ENCODE results near the gene SIT1.
"Not testable (repeated sequence)": the region's sequence is repeated elsewhere in the genome, so short reads cannot be mapped to it uniquely, and the experiment has no call there.

SIT1 gene

DNA sequence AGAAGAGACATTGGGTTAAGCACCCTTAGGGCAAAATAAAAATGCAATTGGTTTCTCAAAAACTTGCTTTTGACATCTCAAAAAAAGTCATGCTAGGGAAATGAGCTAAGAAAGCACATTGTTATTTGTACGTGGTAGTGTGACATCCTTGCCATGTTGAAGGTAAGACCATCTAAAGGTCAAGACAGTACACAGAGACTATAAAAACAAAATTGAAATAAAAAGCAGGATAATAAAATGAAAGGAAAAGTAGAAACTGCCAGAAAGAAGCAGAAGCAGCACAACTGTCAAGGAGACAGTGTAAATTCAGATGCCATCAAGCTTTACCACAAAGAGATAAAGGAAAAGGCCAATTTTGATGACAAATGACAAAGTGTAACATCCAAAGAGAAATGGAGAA, 11.5 kb downstream of the SIT1 start:
- H3K27ac ChIP-seq (ENCODE audit: insufficient read depth, low read length, poor library complexity, severe bottlenecking); H3K4me3 ChIP-seq (ENCODE audit: insufficient read depth, low read depth, low read length, poor library complexity, severe bottlenecking); DNase-seq: not testable (repeated sequence)

GRCh38 chr9:35638751-35639150, 12.0 kb downstream of the SIT1 start:
- not testable (repeated sequence) for H3K36me3 ChIP-seq (ENCODE audit: control insufficient read depth, insufficient read depth, low read length); DNase-seq; H3K4me3 ChIP-seq (ENCODE audit: insufficient read depth, low read depth, low read length, poor library complexity, severe bottlenecking); H3K27me3 ChIP-seq (replicated peaks; ENCODE audit: control insufficient read depth, insufficient read depth, low read length, poor library complexity, severe bottlenecking); H3K4me1 ChIP-seq (ENCODE audit: control insufficient read depth, insufficient read depth, low read length, poor library complexity, severe bottlenecking); H3K27ac ChIP-seq (ENCODE audit: insufficient read depth, low read length, poor library complexity, severe bottlenecking); H3K9me3 ChIP-seq (ENCODE audit: control insufficient read depth, low read length)

More for the DNA sequence above, 11.5 kb downstream of the SIT1 start:
- not testable (repeated sequence) for H3K27me3 ChIP-seq (replicated peaks; ENCODE audit: control insufficient read depth, insufficient read depth, low read length, poor library complexity, severe bottlenecking); H3K4me1 ChIP-seq (ENCODE audit: control insufficient read depth, insufficient read depth, low read length, poor library complexity, severe bottlenecking); H3K9me3 ChIP-seq (ENCODE audit: control insufficient read depth, low read length); H3K36me3 ChIP-seq (ENCODE audit: control insufficient read depth, insufficient read depth, low read length)

GRCh38 chr9:35637427-35637955, 13.2 kb downstream of the SIT1 start:
- H3K4me3 ChIP-seq (ENCODE audit: insufficient read depth, low read depth, low read length, poor library complexity, severe bottlenecking); H3K27me3 ChIP-seq (replicated peaks; ENCODE audit: control insufficient read depth, insufficient read depth, low read length, poor library complexity, severe bottlenecking); H3K27ac ChIP-seq (ENCODE audit: insufficient read depth, low read length, poor library complexity, severe bottlenecking); DNase-seq; H3K36me3 ChIP-seq (ENCODE audit: control insufficient read depth, insufficient read depth, low read length); H3K9me3 ChIP-seq (ENCODE audit: control insufficient read depth, low read length); H3K4me1 ChIP-seq (ENCODE audit: control insufficient read depth, insufficient read depth, low read length, poor library complexity, severe bottlenecking): not testable (repeated sequence)

GRCh38 chr9:35636877-35637246, 13.9 kb downstream of the SIT1 start:
- H3K27me3 ChIP-seq (replicated peaks; ENCODE audit: control insufficient read depth, insufficient read depth, low read length, poor library complexity, severe bottlenecking); DNase-seq; H3K4me3 ChIP-seq (ENCODE audit: insufficient read depth, low read depth, low read length, poor library complexity, severe bottlenecking); H3K36me3 ChIP-seq (ENCODE audit: control insufficient read depth, insufficient read depth, low read length); H3K4me1 ChIP-seq (ENCODE audit: control insufficient read depth, insufficient read depth, low read length, poor library complexity, severe bottlenecking); H3K9me3 ChIP-seq (ENCODE audit: control insufficient read depth, low read length); H3K27ac ChIP-seq (ENCODE audit: insufficient read depth, low read length, poor library complexity, severe bottlenecking): not testable (repeated sequence)

DNA sequence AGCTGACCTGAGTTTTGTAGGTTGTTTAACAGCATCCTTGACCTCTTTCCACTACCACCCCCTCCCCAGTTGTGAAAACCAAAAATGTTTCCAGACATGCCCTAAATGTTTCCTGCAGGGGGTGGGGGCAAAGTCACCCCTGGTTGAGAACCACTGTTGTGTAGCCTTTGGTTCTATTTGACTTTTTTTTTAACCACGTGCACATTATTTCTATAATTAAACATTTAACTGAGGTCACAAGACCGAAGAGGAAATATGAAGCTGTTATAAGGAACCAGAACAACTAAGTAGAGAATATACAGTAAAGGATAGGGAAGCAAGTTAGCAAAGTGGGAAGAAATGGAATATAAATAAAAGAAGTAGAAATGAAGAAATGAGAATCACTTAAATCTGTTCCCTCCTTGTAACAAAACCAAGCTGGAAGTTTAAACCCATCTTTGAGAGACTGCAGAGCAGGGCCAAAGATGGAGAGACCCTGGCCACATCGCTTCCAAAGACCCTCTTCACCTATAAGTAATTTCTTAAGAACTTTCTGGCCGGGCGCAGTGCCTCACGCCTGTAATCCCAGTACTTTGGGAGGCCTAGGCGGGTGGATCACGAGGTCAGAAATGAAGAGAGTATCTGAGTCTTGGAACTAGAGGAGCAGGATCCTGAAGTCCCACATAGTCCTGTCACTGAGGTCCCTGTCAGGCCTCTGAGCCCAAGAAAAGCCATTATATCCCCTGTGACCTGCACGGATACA, 14.4 kb downstream of the SIT1 start:
- H3K4me1 ChIP-seq (ENCODE audit: control insufficient read depth, insufficient read depth, low read length, poor library complexity, severe bottlenecking), result peaks cover 9% of the 10 kb centered on the region
- no peak overlapping the region for H3K27ac ChIP-seq (ENCODE audit: insufficient read depth, low read length, poor library complexity, severe bottlenecking)
- no peak for DNase-seq
- H3K9me3 ChIP-seq (ENCODE audit: control insufficient read depth, low read length), result no peaks in the 10 kb centered on the region
- no peaks in the 10 kb centered on the region for H3K27me3 ChIP-seq (replicated peaks; ENCODE audit: control insufficient read depth, insufficient read depth, low read length, poor library complexity, severe bottlenecking)
- no peaks in the 10 kb centered on the region for H3K36me3 ChIP-seq (ENCODE audit: control insufficient read depth, insufficient read depth, low read length)
- H3K4me3 ChIP-seq (ENCODE audit: insufficient read depth, low read depth, low read length, poor library complexity, severe bottlenecking), result no peak overlapping the region

DNA sequence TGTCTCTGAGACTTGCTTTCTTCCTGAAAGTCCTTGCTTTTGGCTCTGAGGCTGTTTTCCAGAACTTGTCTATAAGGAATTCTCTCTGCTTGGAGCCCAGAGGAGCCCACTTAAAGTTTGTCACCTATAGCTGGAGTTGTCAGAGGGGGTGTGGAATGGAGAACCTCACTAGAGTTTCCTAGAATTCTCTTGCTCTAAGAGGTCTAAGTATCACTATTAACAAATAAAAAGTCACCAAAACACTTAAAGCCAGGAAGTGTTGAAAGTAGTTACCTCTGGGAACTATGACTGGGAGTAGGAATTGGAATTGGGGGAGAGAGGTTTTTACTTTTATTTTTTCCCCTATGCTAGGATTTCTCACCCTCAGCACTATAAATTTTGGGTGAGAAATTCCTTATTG, 15.0 kb downstream of the SIT1 start:
- H3K9me3 ChIP-seq (ENCODE audit: control insufficient read depth, low read length), result no peaks in the 10 kb centered on the region
- H3K4me1 ChIP-seq (ENCODE audit: control insufficient read depth, insufficient read depth, low read length, poor library complexity, severe bottlenecking), result peaks cover 9% of the 10 kb centered on the region
- DNase-seq, result no peak
- H3K36me3 ChIP-seq (ENCODE audit: control insufficient read depth, insufficient read depth, low read length), result no peaks in the 10 kb centered on the region
- H3K4me3 ChIP-seq (ENCODE audit: insufficient read depth, low read depth, low read length, poor library complexity, severe bottlenecking), result no peak overlapping the region
- H3K27me3 ChIP-seq (replicated peaks; ENCODE audit: control insufficient read depth, insufficient read depth, low read length, poor library complexity, severe bottlenecking), result no peaks in the 10 kb centered on the region
- no peak overlapping the region for H3K27ac ChIP-seq (ENCODE audit: insufficient read depth, low read length, poor library complexity, severe bottlenecking)

DNA sequence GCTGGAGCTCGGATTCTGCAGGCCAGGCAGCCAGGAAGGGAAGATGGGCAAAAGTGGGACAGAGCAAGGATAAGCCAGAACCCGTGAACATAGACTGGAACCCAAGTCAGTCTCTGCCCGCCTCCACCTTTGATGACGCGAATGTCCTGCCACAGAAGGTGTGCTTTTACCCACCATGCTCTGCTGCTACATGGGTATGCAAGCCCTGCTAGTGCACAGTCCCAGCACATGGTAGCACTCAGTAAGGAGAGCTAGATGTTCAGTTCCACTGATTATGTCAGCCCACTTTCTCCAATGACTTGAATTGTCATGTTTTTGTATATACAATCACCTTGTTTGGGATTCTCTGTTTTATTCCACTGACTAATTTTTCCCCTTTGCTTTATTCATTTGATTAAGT, 21.1 kb downstream of the SIT1 start:
- H3K4me1 ChIP-seq (ENCODE audit: control insufficient read depth, insufficient read depth, low read length, poor library complexity, severe bottlenecking), result no peaks in the 10 kb centered on the region
- no peak for DNase-seq
- no peak overlapping the region for H3K4me3 ChIP-seq (ENCODE audit: insufficient read depth, low read depth, low read length, poor library complexity, severe bottlenecking)
- H3K36me3 ChIP-seq (ENCODE audit: control insufficient read depth, insufficient read depth, low read length), result no peaks in the 10 kb centered on the region
- no peaks in the 10 kb centered on the region for H3K27me3 ChIP-seq (replicated peaks; ENCODE audit: control insufficient read depth, insufficient read depth, low read length, poor library complexity, severe bottlenecking)
- no peaks in the 10 kb centered on the region for H3K9me3 ChIP-seq (ENCODE audit: control insufficient read depth, low read length)
- no peak overlapping the region for H3K27ac ChIP-seq (ENCODE audit: insufficient read depth, low read length, poor library complexity, severe bottlenecking)

GRCh38 chr9:35628389-35628991, 22.2 kb downstream of the SIT1 start:
- DNase-seq, result no peak
- Histone ChIP-seq H3K27ac (ENCODE audit: insufficient read depth, low read length, poor library complexity, severe bottlenecking) (no peak overlapping the region), H3K36me3 (ENCODE audit: control insufficient read depth, insufficient read depth, low read length) (no peaks in the 10 kb centered on the region), H3K4me1 (ENCODE audit: control insufficient read depth, insufficient read depth, low read length, poor library complexity, severe bottlenecking) (no peaks in the 10 kb centered on the region), H3K9me3 (ENCODE audit: control insufficient read depth, low read length) (no peaks in the 10 kb centered on the region), H3K4me3 (ENCODE audit: insufficient read depth, low read depth, low read length, poor library complexity, severe bottlenecking) (no peak overlapping the region), H3K27me3 (replicated peaks; ENCODE audit: control insufficient read depth, insufficient read depth, low read length, poor library complexity, severe bottlenecking) (no peaks in the 10 kb centered on the region)

DNA sequence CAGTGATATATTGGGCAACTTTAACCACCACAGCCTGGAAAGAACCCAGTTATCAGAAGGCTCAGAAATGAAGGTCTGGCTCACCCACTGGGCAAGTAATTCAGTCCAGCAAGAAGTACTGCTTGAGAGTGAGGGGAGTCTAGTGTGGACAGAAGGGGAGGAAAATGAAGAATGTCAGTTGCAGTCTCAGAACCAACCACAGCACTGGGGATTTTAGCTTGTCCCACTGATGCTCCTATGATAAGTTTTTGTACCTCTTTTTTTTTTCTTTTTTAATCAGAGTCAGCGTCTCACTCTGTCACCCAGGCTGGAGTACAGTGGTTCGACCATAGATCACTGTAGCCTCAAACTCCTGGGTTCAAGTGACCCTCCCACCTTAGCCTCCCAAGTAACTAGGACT, 23.2 kb downstream of the SIT1 start:
- H3K27ac ChIP-seq (ENCODE audit: insufficient read depth, low read length, poor library complexity, severe bottlenecking), result no peak overlapping the region
- H3K27me3 ChIP-seq (replicated peaks; ENCODE audit: control insufficient read depth, insufficient read depth, low read length, poor library complexity, severe bottlenecking), result no peaks in the 10 kb centered on the region
- no peaks in the 10 kb centered on the region for H3K9me3 ChIP-seq (ENCODE audit: control insufficient read depth, low read length)
- no peak overlapping the region for H3K4me3 ChIP-seq (ENCODE audit: insufficient read depth, low read depth, low read length, poor library complexity, severe bottlenecking)
- H3K36me3 ChIP-seq (ENCODE audit: control insufficient read depth, insufficient read depth, low read length), result no peaks in the 10 kb centered on the region
- no peak for DNase-seq
- H3K4me1 ChIP-seq (ENCODE audit: control insufficient read depth, insufficient read depth, low read length, poor library complexity, severe bottlenecking), result no peaks in the 10 kb centered on the region

DNA sequence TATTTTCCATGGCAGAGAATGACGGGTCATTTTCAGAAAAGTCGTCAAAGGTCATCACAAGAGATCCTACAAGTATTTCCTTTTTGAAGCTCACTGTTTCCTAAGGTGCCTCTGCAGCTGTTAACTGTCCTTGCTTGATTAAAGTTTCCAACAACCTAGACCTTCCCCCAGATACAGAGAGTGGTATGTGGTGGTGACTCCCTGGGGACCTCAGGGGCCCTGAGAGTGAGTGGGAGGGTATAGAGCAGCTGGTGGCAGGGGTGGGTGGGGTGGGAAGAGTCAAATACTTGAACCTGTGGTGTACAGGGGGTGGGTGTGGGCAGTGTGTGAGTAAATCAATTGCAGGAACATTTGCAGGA, 31.0 kb downstream of the SIT1 start:
- DNase-seq, result no peak
- Histone ChIP-seq H3K36me3 (ENCODE audit: control insufficient read depth, insufficient read depth, low read length) (no peaks in the 10 kb centered on the region), H3K4me1 (ENCODE audit: control insufficient read depth, insufficient read depth, low read length, poor library complexity, severe bottlenecking) (peaks cover 26% of the 10 kb centered on the region), H3K4me3 (ENCODE audit: insufficient read depth, low read depth, low read length, poor library complexity, severe bottlenecking) (no peak overlapping the region), H3K27me3 (replicated peaks; ENCODE audit: control insufficient read depth, insufficient read depth, low read length, poor library complexity, severe bottlenecking) (no peaks in the 10 kb centered on the region), H3K9me3 (ENCODE audit: control insufficient read depth, low read length) (no peaks in the 10 kb centered on the region), H3K27ac (ENCODE audit: insufficient read depth, low read length, poor library complexity, severe bottlenecking) (peak overlapping the region; percentile 18)
